HepG2 (cell line): ENCODE results near the gene CRYBA2. TPM values are rescaled to one million over a fixed set of nuclear protein-coding genes. Genes with fewer than 3 reads are reported as not detected.

Source experiments
- ATAC-seq: fragments of 200-7000 bp; cut with Tn5 transposase; 3 replicates; pipeline ENCODE4 v1.9.1; 2020; ENCODE audit warnings: mild to moderate bottlenecking, moderate library complexity
- BruUV-seq: library from RNA; stranded (reverse); fragments of 400-500 nt; replicated peaks from 2 replicates; lab custom pipeline; 2021; lab: Mats Ljungman, UMichigan
- CTCF ChIA-PET: fragments of 300-600 bp; formaldehyde crosslinking; extraction: SDS; loops from one replicate; lab custom pipeline; 2021; ENCODE audit warnings: low total read pairs, inconsistent platforms, low intra/inter-chr PET ratio; lab: Yijun Ruan, JAX
- POLR2A ChIA-PET: fragments of 350-600 bp; sonication (Branson Sonifier 250); formaldehyde crosslinking; loops from one replicate; lab custom pipeline; 2020; ENCODE audit warnings: antibody characterized with exemption, inconsistent platforms; lab: Yijun Ruan, JAX
- DNase-seq: peaks from one replicate; pipeline ENCODE4 v3.0.0-alpha.2; 2015; ENCODE audit warnings: low spot score
- FAIRE-seq: peaks from 3 replicates; lab custom pipeline; 2011; peaks lifted over from hg19 to GRCh38; lab: Jason Lieb, UNC
- H2AFZ ChIP-seq: one replicate; pipeline ENCODE4 v1.6.1; 2011; ENCODE audit warnings: low read length, inconsistent platforms
- H3K27ac ChIP-seq: fragments of 300-600 bp; 3 replicates; pipeline ENCODE4 v1.8.0; 2011; ENCODE audit warnings: mixed run types, mild to moderate bottlenecking, mixed read lengths, low read length, inconsistent platforms; ENCODE audit not compliant: insufficient read depth; ENCODE audit errors: extremely low read length
- H3K27me3 ChIP-seq, 2 experiments: fragments of 200-600 bp in 1 of 2; 2 replicates in 1 of 2; 3 replicates in 1 of 2; pipeline versions ENCODE4 v1.6.0 to v1.8.0; 2011; ENCODE audit warnings: low read length in 2 of 2, mild to moderate bottlenecking in 2 of 2, moderate library complexity in 2 of 2, inconsistent platforms in 1 of 2; ENCODE audit not compliant: insufficient read depth in 2 of 2, control insufficient read depth in 1 of 2
- H3K36me3 ChIP-seq, 2 experiments: fragments of 200-600 bp in 1 of 2; replicated peaks in 1 of 2; 2 replicates in 1 of 2; 3 replicates in 1 of 2; pipeline versions ENCODE4 v1.5.1 to v1.8.0; 2011; ENCODE audit warnings: low read length in 2 of 2, inconsistent platforms in 1 of 2; ENCODE audit not compliant: insufficient read depth in 2 of 2, control insufficient read depth in 1 of 2
- H3K4me1 ChIP-seq: 2 replicates; pipeline ENCODE4 v1.5.1; 2012; ENCODE audit warnings: low read length, inconsistent platforms; ENCODE audit not compliant: insufficient read depth
- H3K4me2 ChIP-seq: 2 replicates; pipeline ENCODE4 v1.6.0; 2011; ENCODE audit warnings: low read depth, low read length, inconsistent platforms
- H3K4me3 ChIP-seq, 3 experiments: fragments of 200-600 bp in 1 of 3; sonication (generic), shearing (Covaris generic) in 1 of 3; replicated peaks in 1 of 3; 2 replicates each; pipeline ENCODE4 v1.5.1; 2011 to 2016; ENCODE audit warnings: low read length in 3 of 3, inconsistent platforms in 2 of 3, low read depth in 2 of 3, mild to moderate bottlenecking in 2 of 3, control low read depth in 1 of 3, mixed read lengths in 1 of 3; ENCODE audit not compliant: insufficient read depth in 1 of 3
- H3K79me2 ChIP-seq: one replicate; pipeline ENCODE4 v1.6.1; 2011; ENCODE audit warnings: low read length, inconsistent platforms; ENCODE audit not compliant: insufficient read depth
- H3K9ac ChIP-seq: 2 replicates; pipeline ENCODE4 v1.6.0; 2011; ENCODE audit warnings: mild to moderate bottlenecking, low read depth, low read length, inconsistent platforms; ENCODE audit not compliant: insufficient read depth
- H3K9me3 ChIP-seq: 2 replicates; pipeline ENCODE4 v1.5.1; 2012; ENCODE audit warnings: mild to moderate bottlenecking, low read length
- H4K20me1 ChIP-seq: 2 replicates; pipeline ENCODE4 v1.6.0; 2011; ENCODE audit warnings: inconsistent platforms, mild to moderate bottlenecking, low read length, moderate library complexity; ENCODE audit not compliant: insufficient read depth
- EZH2 ChIP-seq: conservative IDR thresholded peaks from 2 replicates; pipeline ENCODE4 v1.6.1; 2012; ENCODE audit warnings: mild to moderate bottlenecking, low read depth, low read length, moderate library complexity
- FIP1L1 ChIP-seq: fragments of 200-400 bp; formaldehyde crosslinking; IDR thresholded peaks from 2 replicates; pipeline ENCODE4 v1.6.1; 2018; ENCODE audit warnings: low read depth, mild to moderate bottlenecking, low read length, moderate library complexity, borderline replicate concordance; ENCODE audit not compliant: insufficient read depth
- HHEX ChIP-seq: IDR thresholded peaks from 2 replicates; pipeline ENCODE4 v1.6.1; 2016; ENCODE audit warnings: control low read depth
- KLF13 ChIP-seq: sonication (generic); formaldehyde crosslinking; IDR thresholded peaks from 2 replicates; pipeline ENCODE4 v1.4.0; 2020; ENCODE audit warnings: mild to moderate bottlenecking, missing genetic modification reagents
- TCF7 ChIP-seq: sonication (generic); IDR thresholded peaks from 2 replicates; pipeline ENCODE4 v1.6.1; 2016; ENCODE audit warnings: antibody characterized with exemption, low read depth
- ZNF207 ChIP-seq: fragments of 450-650 bp; IDR thresholded peaks from 2 replicates; pipeline ENCODE4 v1.6.1; 2016; ENCODE audit warnings: antibody characterized with exemption, borderline replicate concordance
- ZNF337 ChIP-seq: sonication (generic); formaldehyde crosslinking; IDR thresholded peaks from 2 replicates; pipeline ENCODE4 v1.5.1; 2020; ENCODE audit warnings: missing genetic modification reagents, low read depth, mild to moderate bottlenecking, borderline replicate concordance
- ZNF678 ChIP-seq: sonication (generic); formaldehyde crosslinking; IDR thresholded peaks from 2 replicates; pipeline ENCODE4 v1.4.0; 2020; ENCODE audit warnings: mild to moderate bottlenecking, missing genetic modification reagents
- ZNF709 ChIP-seq: sonication (generic); formaldehyde crosslinking; IDR thresholded peaks from 2 replicates; pipeline ENCODE4 v1.5.0; 2020; ENCODE audit warnings: mild to moderate bottlenecking, missing genetic modification reagents
- ZNF747 ChIP-seq: sonication (generic); formaldehyde crosslinking; IDR thresholded peaks from 2 replicates; pipeline ENCODE4 v1.8.1; 2023; ENCODE audit warnings: missing genetic modification reagents, mild to moderate bottlenecking, borderline replicate concordance
- WGBS: methylation state at CpG from one replicate; pipeline ENCODE4 v1.1.6; 2017; ENCODE audit warnings: low lambda C conversion rate; 5-methylcytosine and 5-hydroxymethylcytosine counted together
- in situ Hi-C: cut with HindIII; loops from 2 replicates; pipeline ENCODE4 v1.10.0; 2017; ENCODE audit warnings: low pct_unique_long_range_greater_than_20kb; ENCODE audit not compliant: extremely low pct_ligation_motif_present
- intact Hi-C: fragments of 100-400 bp; cut with micrococcal nuclease; formaldehyde crosslinking; loops from one replicate; pipeline ENCODE4 v1.10.0; 2022; ENCODE audit not compliant: unreplicated experiment
- polyA plus RNA-seq, 8 experiments: library from polyadenylated mRNA; depleted of rRNA in 3 of 8; stranded (reverse) in 7 of 8; unstranded in 1 of 8; fragments of >200 nt; fragmentation: Illumina TruSeq in 4 of 8; extraction: Trizol in 4 of 8; gene quantifications; 2 replicates each; pipeline versions ENCODE4 v1.2.1 to v1.2.3, GENCODE V29; 2011 to 2016; ENCODE audit warnings: low read depth in 4 of 8, missing spikeins in 1 of 8, mixed read lengths in 1 of 8; ENCODE audit not compliant: insufficient read depth in 1 of 8
- total RNA-seq, 5 experiments: library from RNA; depleted of rRNA; stranded (reverse); fragments of >200 nt; fragmentation: Illumina TruSeq; extraction: Trizol; gene quantifications; 2 replicates each; pipeline ENCODE4 v1.2.3, GENCODE V29; 2016; ENCODE audit warnings: low read depth in 1 of 5
- TF ChIP-seq, protein P1 (sequence below): sonication (generic); formaldehyde crosslinking; IDR thresholded peaks from 2 replicates; pipeline ENCODE4 v1.8.0; 2022; ENCODE audit warnings: mild to moderate bottlenecking, missing genetic modification reagents, borderline replicate concordance
- TF ChIP-seq, protein P2 (sequence below): sonication (generic); formaldehyde crosslinking; IDR thresholded peaks from 2 replicates; pipeline ENCODE4 v1.5.1; 2020; ENCODE audit warnings: missing genetic modification reagents, mild to moderate bottlenecking, borderline replicate concordance
- TF ChIP-seq, protein P3 (sequence below): IDR thresholded peaks from 2 replicates; pipeline ENCODE4 v1.6.1; 2016; ENCODE audit warnings: missing biosample characterization, missing genetic modification reagents, low read depth
- TF ChIP-seq, protein P4 (sequence below): sonication (generic); formaldehyde crosslinking; IDR thresholded peaks from 2 replicates; pipeline ENCODE4 v1.4.0; 2020; ENCODE audit warnings: mild to moderate bottlenecking, missing genetic modification reagents
- TF ChIP-seq, protein P5 (sequence below): sonication (generic); formaldehyde crosslinking; conservative IDR thresholded peaks from 2 replicates; pipeline ENCODE4 v1.4.0; 2020; ENCODE audit warnings: missing genetic modification reagents
- TF ChIP-seq, protein P6 (sequence below): sonication (generic); formaldehyde crosslinking; IDR thresholded peaks from 2 replicates; pipeline ENCODE4 v1.4.0; 2020; ENCODE audit warnings: mild to moderate bottlenecking, missing genetic modification reagents
- TF ChIP-seq, protein P7 (sequence below): sonication (generic); formaldehyde crosslinking; IDR thresholded peaks from 2 replicates; pipeline ENCODE4 v1.4.0; 2020; ENCODE audit warnings: mild to moderate bottlenecking, low read depth, missing genetic modification reagents

The CRYBA2 gene
- total and polyA plus RNA-seq, 2 of the 13 experiments (the other 11 are each of a cell fraction or from before 2014, with no cell fraction given), result not detected

DNA sequence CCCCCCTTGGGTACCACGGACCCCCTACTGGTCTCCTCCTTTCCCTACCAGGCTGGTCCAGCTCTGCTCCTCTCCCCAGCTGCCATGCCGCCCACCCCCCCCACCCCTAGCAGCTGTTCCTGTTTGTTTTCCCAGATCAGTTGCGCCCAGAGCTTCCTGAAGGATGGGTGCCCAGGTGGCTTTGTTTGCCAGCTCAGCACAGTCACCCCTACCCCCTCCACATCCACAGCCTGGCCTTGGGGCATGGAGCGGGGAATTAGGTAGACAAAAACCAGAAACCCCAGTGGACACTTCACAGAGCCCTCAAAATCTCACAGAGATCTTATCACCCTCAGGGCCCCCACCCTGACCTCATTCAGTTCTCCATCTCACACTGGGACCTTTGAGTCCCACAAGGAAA, 3.7 kb upstream of the CRYBA2 start:
- ChIA-PET POLR2A (no interaction called here), CTCF (no interaction called here)
- H3K27me3 ChIP-seq, result peaks cover 49 to 96% of the 10 kb centered on the region in 2 experiments
- 14% methylated on average over 3 of the region's 4 CpGs for WGBS
- in situ Hi-C loops, result no loop called here
- intact Hi-C loops, result loop anchor here (1.0 kb wide), 1 partner anchor 62 kb away; no protein-coding TSS in a partner anchor
- H4K20me1 ChIP-seq, result peaks cover 47% of the 10 kb centered on the region; the same call in 1 of the 2 replicates
- peaks cover 29% of the 10 kb centered on the region for H3K4me1 ChIP-seq
- no peak overlapping the region for H3K9ac ChIP-seq
- DNase-seq, result no peak
- H2AFZ ChIP-seq, result no peak overlapping the region
- no peak for FAIRE-seq
- H3K79me2 ChIP-seq, result no peaks in the 10 kb centered on the region
- no TSS peak for BruUV-seq
- no peaks in the 10 kb centered on the region for H3K9me3 ChIP-seq
- no peak overlapping the region for H3K4me3 ChIP-seq
- H3K4me2 ChIP-seq, result no peak overlapping the region
- no peak overlapping the region for H3K27ac ChIP-seq
- ATAC-seq, result no peak
- H3K36me3 ChIP-seq, result no peaks in the 10 kb centered on the region
- no peak for TF ChIP-seq ZNF207
- no peak for TF ChIP-seq EZH2
- TF ChIP-seq ZNF709, result no peak
- TF ChIP-seq, protein P1, sequence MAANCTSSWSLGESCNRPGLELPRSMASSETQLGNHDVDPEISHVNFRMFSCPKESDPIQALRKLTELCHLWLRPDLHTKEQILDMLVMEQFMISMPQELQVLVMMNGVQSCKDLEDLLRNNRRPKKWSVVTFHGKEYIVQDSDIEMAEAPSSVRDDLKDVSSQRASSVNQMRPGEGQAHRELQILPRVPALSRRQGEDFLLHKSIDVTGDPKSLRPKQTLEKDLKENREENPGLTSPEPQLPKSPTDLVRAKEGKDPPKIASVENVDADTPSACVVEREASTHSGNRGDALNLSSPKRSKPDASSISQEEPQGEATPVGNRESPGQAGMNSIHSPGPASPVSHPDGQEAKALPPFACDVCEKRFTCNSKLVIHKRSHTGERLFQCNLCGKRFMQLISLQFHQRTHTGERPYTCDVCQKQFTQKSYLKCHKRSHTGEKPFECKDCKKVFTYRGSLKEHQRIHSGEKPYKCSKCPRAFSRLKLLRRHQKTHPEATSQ (CRISPR knock-in tag), result no peak
- TF ChIP-seq ZNF678 (CRISPR knock-in tag), result no peak
- TF ChIP-seq KLF13, result no peak
- TF ChIP-seq, protein P2, sequence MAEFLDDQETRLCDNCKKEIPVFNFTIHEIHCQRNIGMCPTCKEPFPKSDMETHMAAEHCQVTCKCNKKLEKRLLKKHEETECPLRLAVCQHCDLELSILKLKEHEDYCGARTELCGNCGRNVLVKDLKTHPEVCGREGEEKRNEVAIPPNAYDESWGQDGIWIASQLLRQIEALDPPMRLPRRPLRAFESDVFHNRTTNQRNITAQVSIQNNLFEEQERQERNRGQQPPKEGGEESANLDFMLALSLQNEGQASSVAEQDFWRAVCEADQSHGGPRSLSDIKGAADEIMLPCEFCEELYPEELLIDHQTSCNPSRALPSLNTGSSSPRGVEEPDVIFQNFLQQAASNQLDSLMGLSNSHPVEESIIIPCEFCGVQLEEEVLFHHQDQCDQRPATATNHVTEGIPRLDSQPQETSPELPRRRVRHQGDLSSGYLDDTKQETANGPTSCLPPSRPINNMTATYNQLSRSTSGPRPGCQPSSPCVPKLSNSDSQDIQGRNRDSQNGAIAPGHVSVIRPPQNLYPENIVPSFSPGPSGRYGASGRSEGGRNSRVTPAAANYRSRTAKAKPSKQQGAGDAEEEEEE, result no peak
- no peak for TF ChIP-seq ZNF337 (CRISPR knock-in tag)
- TF ChIP-seq, protein P3, sequence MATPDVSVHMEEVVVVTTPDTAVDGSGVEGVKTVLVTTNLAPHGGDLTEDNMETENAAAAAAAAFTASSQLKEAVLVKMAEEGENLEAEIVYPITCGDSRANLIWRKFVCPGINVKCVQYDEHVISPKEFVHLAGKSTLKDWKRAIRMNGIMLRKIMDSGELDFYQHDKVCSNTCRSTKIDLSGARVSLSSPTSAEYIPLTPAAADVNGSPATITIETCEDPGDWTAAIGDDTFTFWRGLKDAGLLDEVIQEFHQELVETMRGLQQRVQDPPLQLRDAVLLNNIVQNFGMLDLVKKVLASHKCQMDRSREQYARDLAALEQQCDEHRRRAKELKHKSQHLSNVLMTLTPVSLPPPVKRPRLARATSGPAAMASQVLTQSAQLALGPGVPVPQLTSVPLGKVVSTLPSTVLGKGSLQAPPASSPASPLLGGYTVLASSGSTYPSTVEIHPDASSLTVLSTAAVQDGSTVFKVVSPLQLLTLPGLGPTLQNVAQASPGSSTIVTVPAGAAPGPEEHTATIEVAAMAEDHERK (CRISPR knock-in tag), result no peak
- TF ChIP-seq, protein P4, sequence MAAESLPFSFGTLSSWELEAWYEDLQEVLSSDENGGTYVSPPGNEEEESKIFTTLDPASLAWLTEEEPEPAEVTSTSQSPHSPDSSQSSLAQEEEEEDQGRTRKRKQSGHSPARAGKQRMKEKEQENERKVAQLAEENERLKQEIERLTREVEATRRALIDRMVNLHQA (CRISPR knock-in tag), result no peak
- TF ChIP-seq, protein P5, sequence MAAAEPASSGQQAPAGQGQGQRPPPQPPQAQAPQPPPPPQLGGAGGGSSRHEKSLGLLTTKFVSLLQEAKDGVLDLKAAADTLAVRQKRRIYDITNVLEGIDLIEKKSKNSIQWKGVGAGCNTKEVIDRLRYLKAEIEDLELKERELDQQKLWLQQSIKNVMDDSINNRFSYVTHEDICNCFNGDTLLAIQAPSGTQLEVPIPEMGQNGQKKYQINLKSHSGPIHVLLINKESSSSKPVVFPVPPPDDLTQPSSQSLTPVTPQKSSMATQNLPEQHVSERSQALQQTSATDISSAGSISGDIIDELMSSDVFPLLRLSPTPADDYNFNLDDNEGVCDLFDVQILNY, result no peak
- TF ChIP-seq, protein P6, sequence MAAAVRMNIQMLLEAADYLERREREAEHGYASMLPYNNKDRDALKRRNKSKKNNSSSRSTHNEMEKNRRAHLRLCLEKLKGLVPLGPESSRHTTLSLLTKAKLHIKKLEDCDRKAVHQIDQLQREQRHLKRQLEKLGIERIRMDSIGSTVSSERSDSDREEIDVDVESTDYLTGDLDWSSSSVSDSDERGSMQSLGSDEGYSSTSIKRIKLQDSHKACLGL (CRISPR knock-in tag), result no peak
- TF ChIP-seq TCF7, result no peak
- no peak for TF ChIP-seq FIP1L1
- no peak for TF ChIP-seq ZNF747 (CRISPR knock-in tag)
- TF ChIP-seq HHEX (CRISPR knock-in tag), result no peak
- TF ChIP-seq, protein P7, sequence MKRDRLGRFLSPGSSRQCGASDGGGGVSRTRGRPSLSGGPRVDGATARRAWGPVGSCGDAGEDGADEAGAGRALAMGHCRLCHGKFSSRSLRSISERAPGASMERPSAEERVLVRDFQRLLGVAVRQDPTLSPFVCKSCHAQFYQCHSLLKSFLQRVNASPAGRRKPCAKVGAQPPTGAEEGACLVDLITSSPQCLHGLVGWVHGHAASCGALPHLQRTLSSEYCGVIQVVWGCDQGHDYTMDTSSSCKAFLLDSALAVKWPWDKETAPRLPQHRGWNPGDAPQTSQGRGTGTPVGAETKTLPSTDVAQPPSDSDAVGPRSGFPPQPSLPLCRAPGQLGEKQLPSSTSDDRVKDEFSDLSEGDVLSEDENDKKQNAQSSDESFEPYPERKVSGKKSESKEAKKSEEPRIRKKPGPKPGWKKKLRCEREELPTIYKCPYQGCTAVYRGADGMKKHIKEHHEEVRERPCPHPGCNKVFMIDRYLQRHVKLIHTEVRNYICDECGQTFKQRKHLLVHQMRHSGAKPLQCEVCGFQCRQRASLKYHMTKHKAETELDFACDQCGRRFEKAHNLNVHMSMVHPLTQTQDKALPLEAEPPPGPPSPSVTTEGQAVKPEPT (CRISPR knock-in tag), result no peak
